Gastroesophageal sphincter (tissue), 4 donors: Measurements from ENCODE around the gene TAB2. TPM values are rescaled to one million over a fixed set of nuclear protein-coding genes. Genes with fewer than 3 reads are reported as not detected.

Source experiments
- ATAC-seq: fragments of 150-250 bp; one replicate; pipeline ENCODE4 v1.9.1; 2016; ENCODE audit warnings: mild to moderate bottlenecking, moderate library complexity
- H3K27ac ChIP-seq, 4 donors: fragments of 200-600 bp; sonication (generic) in 3 of 4; 1 replicate in 3 of 4; 2 replicates in 1 of 4; pipeline ENCODE4 v1.5.1; 2016 to 2019
- H3K27me3 ChIP-seq: fragments of 200-600 bp; sonication (generic); one replicate; pipeline ENCODE4 v1.5.1; 2019
- H3K36me3 ChIP-seq, 2 donors: fragments of 200-600 bp; sonication (generic); one replicate each; pipeline ENCODE4 v1.5.1; 2019; ENCODE audit warnings: control low read depth in 1 of 2
- H3K4me1 ChIP-seq, 3 donors: fragments of 200-600 bp; sonication (generic); 1 replicate in 2 of 3; 2 replicates in 1 of 3; pipeline ENCODE4 v1.5.1; 2016 to 2019; ENCODE audit warnings: control low read depth in 2 of 3
- H3K4me3 ChIP-seq, 2 donors: fragments of 200-600 bp; sonication (generic); one replicate each; pipeline ENCODE4 v1.5.1; 2019; ENCODE audit warnings: mild to moderate bottlenecking in 1 of 2, moderate library complexity in 1 of 2
- H3K9me3 ChIP-seq, 3 donors: fragments of 200-600 bp; sonication (generic); one replicate each; pipeline ENCODE4 v1.5.1; 2017 to 2019; ENCODE audit warnings: control low read depth in 2 of 3
- CTCF ChIP-seq, 4 experiments: fragments of 200-600 bp in 2 of 4; fragments of 450-650 bp in 2 of 4; sonication (generic) in 1 of 4; IDR thresholded peaks; one replicate each; pipeline ENCODE4 v1.5.1; 2017 to 2019; ENCODE audit warnings: antibody characterized with exemption in 4 of 4, mild to moderate bottlenecking in 2 of 4, moderate library complexity in 2 of 4
- EP300 ChIP-seq: sonication (generic); formaldehyde crosslinking; IDR thresholded peaks from one replicate; pipeline ENCODE4 v1.6.1; 2017; ENCODE audit warnings: antibody characterized with exemption, mild to moderate bottlenecking
- POLR2A ChIP-seq, 2 donors: fragments of 450-650 bp; IDR thresholded peaks; one replicate each; pipeline ENCODE4 v1.6.1; 2017; ENCODE audit warnings: antibody characterized with exemption in 2 of 2, mild to moderate bottlenecking in 2 of 2, moderate library complexity in 1 of 2
- POLR2AphosphoS5 ChIP-seq: sonication (generic); formaldehyde crosslinking; IDR thresholded peaks from one replicate; pipeline ENCODE4 v1.6.1; 2017; ENCODE audit warnings: antibody characterized with exemption
- WGBS, 2 donors: methylation state at CpG; one replicate each; pipeline ENCODE4 v1.1.5; 2018; ENCODE audit warnings: low coverage in 1 of 2; 5-methylcytosine and 5-hydroxymethylcytosine counted together
- total RNA-seq, 4 donors: library from RNA; depleted of rRNA; stranded (reverse); fragments of >200 nt; gene quantifications; one replicate each; pipeline ENCODE4 v1.1.0, GENCODE V29; 2016

Gene TAB2
- total RNA-seq, 4 donors from 2014 or later: 69.5 to 111 (median 97.0) TPM

GRCh38 chr6:149452037-149452939, 134.8 kb downstream of the TAB2 start:
- ATAC-seq: no peak
- Histone ChIP-seq H3K27me3 (peaks cover 13% of the 10 kb centered on the region), H3K9me3 (no peaks in the 10 kb centered on the region), H3K4me1 (peaks cover 5 to 61% (median 33%) of the 10 kb centered on the region in 3 donors), H3K4me3 (no peak overlapping the region), H3K27ac (peak overlapping the region in 2 of 4 donors; percentile 32 to 43), H3K36me3 (no peaks in the 10 kb centered on the region)
- TF ChIP-seq POLR2A (IDR thresholded peaks at IDR 0.05) (no peak), EP300 (no peak), POLR2AphosphoS5 (no peak), CTCF (IDR thresholded peaks at IDR 0.05) (no peak)
- WGBS, 2 donors: 97 to 100% methylated on average over 1 to 3 of the region's 13 CpGs

- peaks cover 12% of the 10 kb centered on the region for H3K27me3 ChIP-seq
- no peaks in the 10 kb centered on the region for H3K9me3 ChIP-seq
- ATAC-seq: peak; percentile 2
- peaks cover 5 to 62% (median 33%) of the 10 kb centered on the region in 3 donors for H3K4me1 ChIP-seq
- 82% methylated on average over 6 of the region's 6 CpGs; no CpG with 5 or more reads in 1 of the 2 donors for WGBS, 2 donors
- peak overlapping the region; percentile 2 to 77 (median 76) for H3K27ac ChIP-seq
- TF ChIP-seq POLR2A (IDR thresholded peaks at IDR 0.05) (no peak), POLR2AphosphoS5 (no peak), EP300 (no peak)
- H3K4me3 ChIP-seq: peak overlapping the region in 1 of 2 donors; percentile 10
- no peaks in the 10 kb centered on the region for H3K36me3 ChIP-seq
Observed at GRCh38 chr6:149453597-149454345, 136.3 kb downstream of the TAB2 start.

- WGBS, 2 donors: 0% methylated on average over 3 of the region's 15 CpGs; no CpG with 5 or more reads in 1 of the 2 donors
- H3K27ac ChIP-seq: peak overlapping the region; percentile 14 to 77 (median 76)
- peaks cover 5 to 62% (median 33%) of the 10 kb centered on the region in 3 donors for H3K4me1 ChIP-seq
- peak; percentile 90 for ATAC-seq
- peaks cover 12% of the 10 kb centered on the region for H3K27me3 ChIP-seq
- no peaks in the 10 kb centered on the region for H3K36me3 ChIP-seq
- peak; percentile 85 for TF ChIP-seq POLR2AphosphoS5
- no peak for TF ChIP-seq POLR2A (IDR thresholded peaks at IDR 0.05)
- peak; percentile 56 for TF ChIP-seq EP300
- H3K4me3 ChIP-seq: peak overlapping the region in 1 of 2 donors; percentile 10
- H3K9me3 ChIP-seq: no peaks in the 10 kb centered on the region
Observed at GRCh38 chr6:149454346-149454848, 136.9 kb downstream of the TAB2 start.

GRCh38 chr6:149455031-149455732, 137.7 kb downstream of the TAB2 start:
- H3K4me1 ChIP-seq: peaks cover 5 to 59% (median 33%) of the 10 kb centered on the region in 3 donors
- H3K27me3 ChIP-seq: peaks cover 11% of the 10 kb centered on the region
- 10 to 40% methylated on average over 1 to 2 of the region's 11 CpGs for WGBS, 2 donors
- ATAC-seq: no peak
- H3K27ac ChIP-seq: peak overlapping the region; percentile 14 to 77 (median 76)
- TF ChIP-seq EP300 (no peak), CTCF (IDR thresholded peaks at IDR 0.05) (no peak), POLR2AphosphoS5 (no peak)
- H3K9me3 ChIP-seq: no peaks in the 10 kb centered on the region
- H3K4me3 ChIP-seq: no peak overlapping the region
- no peaks in the 10 kb centered on the region for H3K36me3 ChIP-seq

- peak overlapping the region in 1 of 4 donors; percentile 8 for H3K27ac ChIP-seq
- no peaks in the 10 kb centered on the region for H3K9me3 ChIP-seq
- peaks cover 5 to 46% (median 22%) of the 10 kb centered on the region in 3 donors for H3K4me1 ChIP-seq
- no peaks in the 10 kb centered on the region for H3K36me3 ChIP-seq
- TF ChIP-seq POLR2AphosphoS5: no peak
- TF ChIP-seq EP300: no peak
- TF ChIP-seq CTCF (IDR thresholded peaks at IDR 0.05): no peak
- no peak for TF ChIP-seq POLR2A (IDR thresholded peaks at IDR 0.05)
- no peak for ATAC-seq
- WGBS, 2 donors: 86% methylated on average over 17 of the region's 49 CpGs; no CpG with 5 or more reads in 1 of the 2 donors
- no peaks in the 10 kb centered on the region for H3K27me3 ChIP-seq
- no peak overlapping the region for H3K4me3 ChIP-seq
Observed at GRCh38 chr6:149456311-149457021, 139.0 kb downstream of the TAB2 start.
